H54 (cell line): ENCODE measurements around the gene LPP.

Experiments
- DNase-seq: peaks from one replicate; pipeline ENCODE4 v3.0.0; 2011; ENCODE audit warnings: low spot score, mixed read lengths; ENCODE audit not compliant: insufficient read length
- FAIRE-seq: peaks from 3 replicates; lab custom pipeline; 2011; peaks lifted over from hg19 to GRCh38; lab: Jason Lieb, UNC
- POLR2A ChIP-seq: IDR thresholded peaks from 2 replicates; pipeline ENCODE4 v1.6.1; 2011; ENCODE audit warnings: low read depth, mild to moderate bottlenecking, low read length

Gene LPP

DNA sequence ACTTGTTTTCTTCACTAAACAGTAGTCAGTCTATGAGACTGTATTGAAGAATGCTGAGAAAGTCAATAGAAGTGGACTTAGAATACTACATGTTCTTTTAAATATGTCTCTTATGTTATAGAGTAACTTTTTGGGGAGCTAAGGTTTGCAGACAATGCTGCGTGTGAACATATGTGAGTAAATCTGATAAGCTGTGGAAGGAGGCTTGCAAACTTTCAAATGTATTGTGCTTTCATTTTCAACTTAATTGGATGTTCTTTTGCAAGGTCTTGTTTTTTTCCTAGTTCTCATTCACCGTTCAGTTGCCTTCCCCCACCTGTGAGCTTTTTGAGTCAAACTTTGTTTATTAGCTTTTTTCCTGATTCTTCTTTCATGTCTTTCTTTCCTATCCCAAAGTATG lies 176.2 kb downstream of the LPP start:
- no peak for DNase-seq
- peak; percentile 66 for FAIRE-seq
- TF ChIP-seq POLR2A, result no peak

DNA sequence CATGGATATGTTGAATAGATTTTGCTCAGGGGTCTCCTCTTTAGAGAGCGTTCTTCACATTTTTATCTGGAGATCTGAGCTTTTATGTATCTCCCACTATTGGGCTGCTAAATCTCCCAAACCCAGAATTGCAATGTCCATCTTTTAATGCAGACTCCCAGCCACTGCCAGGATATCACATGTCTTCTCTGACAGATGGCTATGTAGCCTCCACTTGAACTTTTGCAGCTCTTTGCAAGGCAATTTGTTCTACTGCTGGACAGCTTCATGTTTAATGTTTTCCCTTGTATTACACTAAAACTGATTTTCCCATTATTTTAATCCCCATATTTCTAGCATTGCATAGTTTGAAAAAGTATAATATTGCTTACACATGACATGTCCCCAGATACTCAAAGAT lies 177.2 kb downstream of the LPP start:
- no peak for TF ChIP-seq POLR2A
- FAIRE-seq, result no peak
- DNase-seq, result no peak

DNA sequence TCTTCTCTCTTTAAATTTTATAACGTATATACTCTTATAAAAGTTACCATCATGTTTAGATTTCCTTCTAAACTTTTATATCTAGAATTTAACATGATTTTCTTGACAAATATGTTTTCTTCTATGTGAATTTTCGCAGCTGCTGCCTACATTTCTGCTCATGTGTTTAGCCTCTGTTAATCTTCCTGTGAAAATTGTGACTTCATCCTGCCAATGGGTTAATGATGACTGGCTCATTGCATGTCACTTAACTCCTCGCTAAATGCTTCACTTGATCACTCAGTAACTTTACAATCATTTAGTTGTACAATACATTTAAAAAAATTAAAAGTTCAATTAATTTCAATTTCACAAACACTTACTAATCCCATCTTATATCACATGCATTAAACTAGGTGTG lies 178.1 kb downstream of the LPP start:
- FAIRE-seq, result no peak
- TF ChIP-seq POLR2A, result no peak
- DNase-seq, result no peak

DNA sequence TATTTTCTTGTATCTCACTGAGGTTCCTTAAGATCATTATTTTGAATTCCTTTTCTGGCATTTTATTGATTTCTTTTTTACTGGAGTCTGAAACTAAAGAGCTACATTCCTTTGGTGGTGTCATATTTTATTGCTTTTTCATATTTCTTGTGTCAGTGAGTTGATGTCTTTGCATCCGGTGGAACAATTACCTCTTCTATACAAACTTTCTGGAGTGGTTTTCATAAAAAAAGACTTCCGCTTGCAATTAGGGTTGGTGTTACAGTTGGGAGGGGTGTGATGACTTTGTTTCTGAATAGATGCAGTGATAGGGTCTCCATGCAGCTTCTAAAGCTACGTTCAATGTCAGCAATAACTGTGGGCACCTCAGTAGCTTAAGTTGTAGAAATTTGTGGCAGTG lies 181.7 kb downstream of the LPP start:
- DNase-seq (no peak), FAIRE-seq (peak; percentile 36)
- TF ChIP-seq POLR2A, result no peak

DNA sequence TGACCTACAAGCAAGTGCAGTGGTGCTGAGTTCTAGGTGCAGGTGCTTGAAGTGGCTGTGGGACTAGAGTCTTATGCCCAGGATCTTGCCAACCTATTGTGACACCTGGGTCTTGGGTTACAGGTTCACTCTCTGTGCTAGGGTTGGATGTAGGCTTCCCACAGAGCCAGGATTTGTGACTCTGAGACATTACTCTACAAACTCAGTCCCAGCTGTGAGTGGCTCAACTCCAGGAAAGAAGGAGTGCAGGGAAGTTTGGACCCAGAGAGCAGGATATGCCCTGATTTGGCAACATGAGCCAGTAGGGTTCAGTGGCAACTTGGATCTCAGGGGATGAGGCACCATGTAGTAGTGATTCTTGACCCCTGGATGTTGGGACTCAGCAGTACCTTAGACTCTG lies 182.2 kb downstream of the LPP start:
- peak; percentile 50 for FAIRE-seq
- no peak for DNase-seq
- TF ChIP-seq POLR2A, result no peak

DNA sequence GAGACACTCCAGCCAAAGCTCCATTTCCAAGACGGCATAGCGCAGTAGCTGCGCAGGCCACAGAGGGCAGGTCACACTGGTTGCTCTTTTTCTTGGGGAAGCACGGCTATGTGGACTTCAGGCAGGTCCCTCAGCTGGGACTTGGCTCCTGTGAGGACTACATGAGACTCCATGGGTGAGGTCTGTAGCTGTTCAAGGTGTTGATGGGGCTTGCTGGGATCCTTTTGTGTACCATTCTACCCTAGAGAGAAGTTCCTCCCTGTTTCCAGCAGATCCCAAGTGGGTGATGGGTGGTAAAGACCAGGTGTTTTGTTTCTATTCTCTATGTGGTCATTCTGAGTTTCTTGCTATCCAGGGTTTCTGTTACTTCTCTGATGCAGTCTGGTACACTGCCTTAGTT lies 183.3 kb downstream of the LPP start:
- DNase-seq, result no peak
- FAIRE-seq, result no peak
- no peak for TF ChIP-seq POLR2A

DNA sequence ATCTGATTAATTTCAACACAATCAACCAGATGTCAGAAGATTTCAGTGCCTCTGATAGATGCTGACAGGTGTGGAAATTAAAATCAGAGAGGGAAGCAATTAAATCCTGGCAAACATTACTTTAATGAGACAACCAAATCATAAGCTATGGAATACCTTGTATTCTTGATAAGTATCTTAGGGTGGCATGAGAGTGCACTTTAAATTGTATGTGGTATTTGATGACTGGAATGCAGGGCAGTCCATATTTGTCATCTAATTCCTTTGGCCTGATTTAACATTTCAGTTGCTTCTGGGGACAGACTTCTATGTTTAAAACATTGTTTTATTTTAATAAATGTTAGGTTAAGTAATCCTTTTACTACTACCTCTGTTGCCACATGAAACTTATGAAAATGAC lies 184.1 kb downstream of the LPP start:
- DNase-seq (no peak), FAIRE-seq (peak; percentile 78)
- TF ChIP-seq POLR2A, result no peak

DNA sequence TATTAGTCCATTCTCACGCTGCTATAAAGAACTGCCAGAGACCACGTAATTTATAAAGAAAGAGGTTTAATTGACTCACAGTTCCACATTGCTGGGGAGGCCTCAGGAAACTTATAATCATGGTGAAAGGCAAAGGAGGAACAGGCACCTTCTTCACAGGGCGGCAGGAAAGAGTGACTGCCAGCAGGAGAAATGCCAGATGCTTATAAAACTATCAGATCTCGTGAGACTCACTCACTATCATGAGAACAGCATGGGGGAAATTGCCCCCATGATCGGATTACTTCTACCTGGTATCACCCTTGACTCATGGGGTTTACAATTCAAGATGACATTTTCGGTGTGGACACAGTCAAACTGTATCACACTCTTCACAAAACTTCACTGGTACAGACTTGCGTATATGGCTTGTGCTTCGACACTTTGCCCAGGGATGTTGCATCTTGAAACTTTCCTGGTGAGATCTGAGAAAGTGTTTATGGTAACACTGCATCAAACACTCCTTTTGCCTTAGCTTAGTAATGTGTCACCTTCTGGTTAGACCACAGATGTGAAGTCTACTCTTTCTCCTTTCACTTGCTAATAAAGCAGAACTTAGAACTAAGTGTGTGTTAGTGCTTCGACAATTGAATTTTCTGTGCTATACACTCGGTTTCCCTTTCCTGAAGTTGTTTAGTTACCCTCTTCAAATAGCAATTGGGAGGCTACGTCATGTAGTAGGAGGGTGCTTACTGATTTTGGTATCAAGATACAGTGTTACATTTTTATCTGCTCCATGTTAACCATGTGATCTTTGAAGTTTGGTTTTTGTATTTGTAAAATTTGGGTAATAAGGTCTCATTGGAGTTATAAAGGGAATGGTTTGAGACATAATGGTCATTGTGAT lies 185.7 kb downstream of the LPP start:
- FAIRE-seq, result no peak
- TF ChIP-seq POLR2A, result no peak
- DNase-seq, result no peak

DNA sequence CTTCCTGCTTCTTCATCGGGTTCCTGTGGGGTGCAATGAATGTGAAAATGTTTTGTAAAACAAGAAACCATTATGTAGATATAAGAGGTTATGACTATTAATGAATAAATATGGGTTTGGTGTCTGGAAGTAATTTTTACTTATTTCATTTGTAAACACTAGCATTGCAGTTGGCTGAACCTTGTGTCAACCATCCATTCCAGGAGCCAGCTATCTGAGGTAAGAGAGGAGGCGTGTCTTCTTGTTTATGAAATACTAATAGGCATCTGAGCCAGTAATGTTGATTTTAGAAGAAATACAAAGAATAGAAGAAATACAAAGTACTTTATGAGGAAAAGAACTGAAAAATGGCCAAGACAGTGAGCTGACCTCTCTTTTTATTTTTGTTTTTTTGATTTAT lies 187.5 kb downstream of the LPP start:
- no peak for FAIRE-seq
- TF ChIP-seq POLR2A, result no peak
- no peak for DNase-seq

DNA sequence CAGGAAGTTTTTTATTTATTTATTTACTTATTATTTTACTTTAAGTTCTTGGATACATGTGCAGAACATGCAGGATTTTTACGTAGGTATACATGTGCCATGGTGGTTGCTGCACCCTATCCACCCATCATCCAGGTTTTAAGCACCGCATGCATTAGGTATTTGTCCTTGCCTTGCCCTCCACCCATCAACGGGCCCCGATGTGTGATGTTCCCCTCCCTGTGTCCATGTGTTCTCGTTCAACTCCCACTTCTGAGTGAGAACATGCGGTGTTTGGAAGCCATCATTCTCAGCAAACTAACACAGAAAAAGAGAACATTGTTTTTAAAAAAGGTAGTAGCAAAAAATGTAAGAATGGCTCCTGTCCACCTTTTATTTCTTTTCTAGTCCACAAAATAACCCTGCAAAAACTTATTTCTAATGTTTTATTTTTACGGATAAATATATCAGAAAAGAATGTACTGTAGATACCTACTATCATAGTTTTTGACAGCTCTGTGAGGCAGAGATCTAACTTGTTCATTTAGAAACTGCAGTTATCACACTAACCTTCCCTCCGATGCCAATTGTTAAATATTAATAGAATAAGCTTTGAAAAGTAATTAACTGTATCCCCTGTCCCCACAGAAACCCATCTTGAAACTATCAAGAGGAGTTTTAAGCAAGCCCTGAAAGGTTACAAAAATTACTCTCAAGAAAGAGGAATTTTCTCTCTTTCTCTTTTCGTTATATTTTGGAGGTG lies 189.2 kb downstream of the LPP start:
- DNase-seq (no peak), FAIRE-seq (no peak)

DNA sequence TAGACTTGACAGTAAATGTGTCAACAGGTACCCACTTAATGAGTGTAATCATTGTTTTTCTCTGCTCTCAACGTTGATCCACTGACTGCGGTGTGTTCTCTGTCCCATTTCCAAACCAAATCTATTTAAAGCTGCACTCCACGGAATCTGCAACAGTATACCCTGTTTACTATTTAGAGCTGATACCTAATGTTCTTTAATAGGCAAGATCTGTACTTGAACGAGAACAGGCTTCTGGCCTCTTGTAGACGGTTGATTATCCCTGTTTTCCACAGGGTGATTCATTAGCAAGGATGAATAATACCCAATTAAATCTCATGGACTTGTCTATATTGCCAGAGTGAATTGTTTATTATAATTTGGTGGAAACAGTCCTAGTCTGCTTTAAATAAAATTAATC lies 189.9 kb downstream of the LPP start:
- DNase-seq, result no peak
- no peak for TF ChIP-seq POLR2A
- peak; percentile 30 for FAIRE-seq

More for the DNA sequence above, 189.2 kb downstream of the LPP start:
- TF ChIP-seq POLR2A, result no peak

DNA sequence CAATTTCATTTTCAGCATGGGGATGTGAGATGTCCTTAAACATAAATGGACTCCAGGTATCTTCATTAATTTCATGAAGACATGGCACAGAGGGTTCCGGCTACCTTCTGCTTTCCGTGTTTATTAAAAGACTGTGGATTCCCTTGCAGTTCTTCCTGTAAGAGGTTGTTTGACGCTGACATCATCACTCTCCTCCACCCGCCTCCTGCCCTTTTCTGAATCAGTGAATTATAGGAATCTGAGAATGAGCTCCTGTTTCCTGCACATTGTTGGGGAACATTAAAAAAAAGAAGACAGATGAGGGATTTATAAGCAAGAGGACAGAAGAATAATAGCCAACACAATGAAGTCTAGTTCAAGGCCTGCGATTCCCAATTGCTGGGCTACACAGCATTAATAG lies 191.3 kb downstream of the LPP start:
- TF ChIP-seq POLR2A, result no peak
- DNase-seq (peak; percentile 23), FAIRE-seq (peak; percentile 89)

DNA sequence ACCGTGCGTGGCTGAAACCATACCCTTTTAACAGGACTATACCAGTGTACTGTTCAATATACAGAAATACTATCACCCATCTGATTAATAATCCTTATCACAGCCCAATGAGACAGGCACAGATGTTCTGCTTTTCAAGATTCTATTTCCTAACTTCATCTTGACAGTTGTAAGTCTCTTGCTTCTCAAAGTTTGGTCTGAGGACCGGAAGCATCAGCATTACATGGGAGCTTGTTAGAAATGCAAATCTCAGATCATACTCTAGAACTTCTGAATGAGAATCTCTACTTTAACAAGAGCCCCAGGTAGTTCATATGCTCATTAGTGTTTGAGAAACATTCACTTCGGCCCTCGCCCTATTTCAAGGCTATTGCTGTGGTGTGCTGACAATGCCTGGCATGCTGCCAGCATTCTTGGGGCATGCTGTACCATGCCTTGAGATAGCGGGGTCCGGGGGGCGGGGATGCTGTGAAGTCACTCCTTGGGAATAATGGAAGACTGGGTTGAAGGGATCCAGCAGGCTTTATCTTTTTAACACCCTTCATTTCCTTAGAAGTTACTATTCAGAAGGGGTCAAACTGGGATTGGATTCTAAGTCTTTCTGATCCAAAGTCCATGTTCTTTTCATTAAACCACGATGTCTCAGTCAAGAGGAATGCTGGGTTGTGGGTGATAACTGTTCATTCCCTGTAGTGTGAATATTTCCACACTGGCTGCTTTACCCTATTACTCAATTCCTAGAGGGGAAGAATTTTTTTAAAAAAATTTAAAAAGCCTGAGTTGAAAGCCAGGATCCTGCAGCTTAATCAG lies 194.7 kb downstream of the LPP start:
- peak; percentile 76 for FAIRE-seq
- no peak for TF ChIP-seq POLR2A
- peak; percentile 47 for DNase-seq
